HG03460 (cell line): ENCODE results near the gene DNAI1.

Experiments used
- ATAC-seq: cut with Tn5 transposase; IDR thresholded peaks from one replicate; pipeline ENCODE4 v1.9.1; 2021; ENCODE audit not compliant: unreplicated experiment

Gene DNAI1

DNA sequence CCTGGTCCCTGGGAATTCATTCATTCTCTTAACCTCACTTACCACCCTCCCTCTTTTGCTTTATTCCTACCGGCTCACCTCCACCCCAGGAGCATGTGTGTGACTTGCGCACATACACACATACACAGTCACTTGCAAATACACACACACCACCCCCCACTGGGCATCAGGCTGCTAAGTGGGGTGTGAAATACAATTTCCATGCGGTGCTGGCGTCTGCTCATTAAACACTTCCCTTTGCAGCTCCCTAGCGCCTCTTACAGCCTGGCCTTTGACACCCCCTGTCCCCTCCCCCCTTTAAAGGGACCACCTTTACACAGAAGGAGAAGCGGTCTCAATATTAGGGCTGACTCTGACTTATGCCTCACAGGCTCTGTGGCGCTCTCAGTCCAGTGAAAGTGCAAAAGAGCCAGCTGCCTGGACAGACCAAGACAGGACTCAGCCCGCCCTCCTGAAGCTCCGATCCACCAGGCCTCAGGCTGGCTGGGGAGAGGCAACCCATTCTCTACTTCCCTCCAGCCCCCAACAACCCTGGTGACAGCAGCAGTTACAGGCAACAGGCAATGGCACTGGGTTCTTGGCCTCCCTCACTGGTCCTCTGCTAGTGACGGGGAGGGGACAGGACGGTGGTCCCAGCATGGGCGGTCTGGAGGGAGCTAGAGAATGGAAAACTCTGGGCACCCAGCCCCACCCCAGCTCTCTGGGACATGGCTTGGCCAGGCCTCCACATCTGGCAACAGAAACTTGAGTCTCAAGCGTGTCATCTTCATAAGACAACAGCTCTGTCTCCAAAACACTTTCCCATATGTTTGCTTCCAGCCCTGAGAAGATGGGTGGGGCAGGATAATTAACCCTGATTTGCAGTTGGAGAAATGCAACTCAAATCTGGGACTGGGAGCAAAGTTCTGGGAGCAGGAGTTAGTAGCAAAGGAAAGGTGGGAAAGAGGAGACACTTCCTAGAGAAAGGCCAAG is 52.2 kb downstream of the DNAI1 start:
- ATAC-seq, result no peak

DNA sequence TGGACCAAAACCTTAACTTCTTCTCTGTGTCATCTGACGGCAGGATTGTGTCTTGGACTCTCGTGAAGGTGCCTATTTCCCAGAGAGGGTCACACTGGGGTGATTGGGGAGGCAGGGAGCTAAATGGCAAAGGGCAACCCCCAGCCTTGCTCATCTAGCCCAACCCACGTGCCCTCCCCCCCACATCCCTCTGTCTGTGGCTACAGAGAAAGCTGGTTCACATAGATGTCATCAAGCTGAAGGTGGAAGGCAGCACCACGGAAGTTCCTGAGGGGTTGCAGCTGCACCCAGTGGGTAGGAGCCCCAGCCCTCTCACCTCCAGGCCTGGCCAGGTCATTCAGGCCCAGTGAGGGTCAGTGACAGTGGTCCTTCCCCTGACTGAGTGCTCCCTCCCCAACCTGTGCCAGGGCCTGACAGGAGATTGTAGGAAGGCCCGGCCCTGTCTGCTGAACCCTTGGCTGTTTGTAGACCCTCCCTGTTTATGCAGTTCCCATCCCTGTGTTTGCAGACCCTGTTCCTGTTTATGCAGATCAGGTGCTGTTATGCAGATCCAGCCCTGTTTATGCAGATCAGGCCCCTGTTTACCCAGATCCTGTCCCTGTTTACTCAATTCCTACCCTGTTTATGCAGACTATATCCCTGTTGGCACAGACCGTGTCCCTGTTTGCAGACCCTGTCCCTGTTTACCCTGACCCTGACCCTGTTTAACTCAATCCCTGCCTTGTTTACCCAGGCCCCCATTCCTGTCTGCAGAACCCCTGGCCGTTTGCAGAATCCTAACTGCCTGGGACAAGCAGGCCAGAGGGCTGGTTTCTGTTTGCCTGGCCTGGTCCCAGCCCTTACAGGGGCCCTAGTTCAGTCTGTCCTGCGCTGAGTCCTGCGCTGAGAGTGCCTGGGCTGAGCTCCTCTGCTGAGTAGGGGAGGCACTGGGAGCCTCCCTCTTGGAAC is 53.8 kb downstream of the DNAI1 start:
- ATAC-seq, result no peak

- ATAC-seq, result no peak
Observed at GRCh38 chr9:34513567-34514214, 55.1 kb downstream of the DNAI1 start.

DNA sequence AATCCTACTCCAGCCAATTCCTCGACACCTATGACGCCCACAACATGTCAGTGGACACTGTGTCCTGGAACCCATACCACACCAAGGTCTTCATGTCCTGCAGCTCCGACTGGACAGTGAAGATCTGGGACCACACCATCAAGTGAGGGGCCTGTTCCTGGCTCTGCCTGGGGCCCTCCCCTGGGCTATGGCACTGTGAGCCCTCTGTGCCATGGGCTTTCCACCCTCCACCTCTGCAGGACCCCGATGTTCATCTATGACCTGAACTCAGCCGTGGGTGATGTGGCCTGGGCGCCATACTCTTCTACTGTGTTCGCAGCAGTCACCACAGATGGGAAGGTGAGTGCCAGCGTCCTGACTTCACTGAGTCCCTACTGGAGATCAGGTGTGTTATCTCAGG is 55.8 kb downstream of the DNAI1 start:
- no peak for ATAC-seq

DNA sequence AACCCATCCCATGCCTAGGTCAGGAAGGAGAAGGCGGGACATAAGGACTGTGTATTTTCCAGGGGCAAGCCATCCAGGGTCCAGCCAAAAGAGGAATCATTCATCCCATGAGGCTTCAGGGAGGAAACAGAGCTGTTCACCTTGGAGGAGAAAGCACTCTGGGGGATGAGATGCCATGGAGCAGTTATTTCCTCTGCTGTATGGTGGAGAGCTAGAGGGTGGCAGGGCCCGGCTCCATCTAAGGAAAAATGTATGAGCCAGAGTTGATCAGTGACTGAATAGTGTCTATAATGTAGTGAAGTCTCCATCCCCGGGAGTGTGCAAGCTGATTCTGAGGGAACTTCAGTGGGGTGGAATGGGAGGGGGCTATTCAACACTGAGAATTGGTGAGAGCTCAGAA is 56.2 kb downstream of the DNAI1 start:
- ATAC-seq, result no peak

DNA sequence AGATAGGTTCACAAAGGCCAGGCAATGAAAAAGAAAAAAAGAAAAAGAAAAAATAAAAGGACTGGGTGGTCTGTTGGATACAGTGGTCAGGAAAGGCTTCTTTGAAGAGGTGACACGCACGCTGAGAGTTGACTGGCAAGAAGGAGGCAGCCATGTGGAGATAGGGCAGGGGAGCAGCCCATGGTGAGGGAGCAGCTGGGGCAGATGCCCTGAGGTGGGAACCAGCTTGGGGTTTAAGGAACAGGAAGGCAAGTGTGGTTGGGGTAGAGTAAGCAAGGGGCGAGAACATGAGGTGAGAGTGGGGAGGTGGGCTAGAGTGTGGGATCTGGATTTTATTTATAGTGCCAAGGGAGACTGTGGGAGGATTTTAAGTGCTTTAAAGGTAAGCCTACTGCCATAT is 57.4 kb downstream of the DNAI1 start:
- ATAC-seq, result no peak

DNA sequence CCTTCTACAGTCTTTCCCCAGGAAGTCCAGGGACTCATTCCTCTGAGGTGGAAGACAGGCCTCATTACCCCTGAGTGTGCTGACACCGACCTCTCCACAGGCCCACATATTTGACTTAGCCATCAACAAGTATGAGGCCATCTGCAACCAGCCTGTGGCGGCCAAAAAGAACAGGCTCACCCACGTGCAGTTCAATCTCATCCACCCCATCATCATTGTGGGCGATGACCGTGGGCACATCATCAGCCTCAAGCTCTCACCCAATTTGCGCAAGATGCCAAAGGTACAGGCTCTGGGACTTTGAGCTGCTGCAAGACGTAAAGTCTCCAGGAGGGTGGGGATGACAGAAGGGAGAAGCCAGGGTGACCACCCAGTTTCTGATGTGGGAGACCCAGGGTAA is 58.6 kb downstream of the DNAI1 start:
- ATAC-seq, result no peak

DNA sequence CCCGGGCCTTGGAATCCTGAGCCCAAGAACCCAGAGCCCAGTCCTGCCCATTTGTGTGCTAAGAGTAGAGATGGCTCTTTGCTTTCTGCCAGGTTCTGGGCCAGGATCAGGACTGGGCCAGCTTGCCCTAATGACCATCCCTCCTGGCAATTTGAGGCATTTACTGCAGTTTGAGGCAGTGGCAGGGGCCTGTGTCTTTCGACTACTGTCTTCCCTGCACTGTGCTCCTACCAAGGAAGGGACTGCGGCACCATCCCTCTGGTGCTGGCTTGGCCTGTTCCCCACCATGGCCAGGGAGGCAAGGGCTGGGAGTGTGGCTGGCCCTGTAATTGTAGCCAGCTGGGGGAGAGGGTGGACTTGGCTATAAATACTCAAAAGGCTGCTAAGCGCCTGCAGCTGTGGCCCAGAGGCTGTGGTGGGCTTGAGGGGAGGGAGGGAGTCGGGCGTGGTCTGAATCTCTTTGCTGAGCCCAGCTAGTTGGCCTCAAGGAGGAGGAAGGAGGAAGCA is 59.6 kb downstream of the DNAI1 start:
- no peak for ATAC-seq

DNA sequence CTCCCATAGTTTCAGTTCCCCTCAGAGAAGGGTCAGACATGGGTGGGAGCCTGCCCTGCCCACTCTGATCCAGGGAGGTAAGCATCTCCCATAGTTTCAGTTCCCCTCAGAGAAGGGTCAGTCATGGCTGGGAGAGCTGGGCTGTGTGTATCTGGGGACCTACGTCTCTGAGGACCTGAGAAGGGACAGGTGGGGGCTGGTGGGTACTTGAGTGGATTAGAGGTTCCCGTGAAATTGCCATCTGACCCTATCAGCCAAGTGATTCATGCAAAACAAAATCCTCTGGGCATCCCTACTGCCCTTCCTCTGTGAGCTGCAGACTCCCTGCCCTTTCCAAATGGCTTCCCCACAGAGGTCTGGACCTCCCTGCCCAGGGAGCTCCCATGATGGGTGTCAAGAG is 60.3 kb downstream of the DNAI1 start:
- ATAC-seq, result no peak

GRCh38 chr9:34519321-34520020 is 60.9 kb downstream of the DNAI1 start:
- ATAC-seq, result no peak

- no peak for ATAC-seq
Observed at GRCh38 chr9:34520096-34520495, 61.5 kb downstream of the DNAI1 start.

GRCh38 chr9:34520505-34521385 is 62.1 kb downstream of the DNAI1 start:
- no peak for ATAC-seq

GRCh38 chr9:34521406-34522045 is 62.9 kb downstream of the DNAI1 start:
- ATAC-seq, result no peak

DNA sequence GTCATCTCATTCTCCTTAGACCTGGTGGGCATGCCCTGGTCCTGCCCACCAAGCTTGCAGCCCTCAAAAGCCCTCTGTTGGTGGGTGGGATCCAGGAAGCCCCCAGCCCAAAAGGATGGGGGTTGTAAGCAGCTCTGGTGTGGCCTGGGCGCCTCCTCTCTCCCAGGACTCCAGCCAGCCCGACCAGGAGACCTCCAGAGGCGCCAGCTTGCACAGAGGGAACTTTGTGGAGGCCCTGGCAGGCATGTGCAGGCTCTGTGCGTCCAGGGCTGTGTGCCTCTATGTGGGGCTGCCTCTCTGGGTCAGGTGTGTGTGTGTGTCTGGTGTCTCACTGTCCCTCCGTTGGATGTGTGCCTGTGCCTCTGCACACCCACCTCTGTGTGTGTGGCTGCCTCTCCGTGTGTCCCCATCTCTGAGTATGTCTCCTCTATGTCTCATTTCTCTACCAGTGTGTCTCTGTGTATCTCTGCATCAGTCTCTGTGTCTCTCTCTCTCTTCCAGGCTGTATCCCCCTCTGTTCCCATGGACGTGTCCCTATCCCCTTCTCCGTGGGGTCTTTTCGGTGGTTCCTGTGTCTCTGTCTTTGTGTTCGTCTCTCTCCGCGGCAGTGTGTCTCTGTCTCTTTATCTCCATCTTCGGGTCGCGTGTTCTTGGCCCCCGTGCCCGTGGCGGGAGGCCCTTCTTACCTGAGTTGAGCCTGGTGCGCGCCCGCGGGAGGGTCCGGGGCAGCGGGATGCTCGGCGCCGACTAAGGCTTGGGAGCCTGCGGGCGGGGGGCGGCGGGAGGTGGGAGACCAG is 63.7 kb downstream of the DNAI1 start:
- no peak for ATAC-seq

GRCh38 chr9:34522971-34523797 is 64.6 kb downstream of the DNAI1 start, which contains the start of gene ENHO:
TSS of gene ENHO (minus strand) at chr9:34522990. CDS start at chr9:34521695, 1,295 bp downstream.
- peak; percentile 82 for ATAC-seq

GRCh38 chr9:34524349-34524748 is 65.7 kb downstream of the DNAI1 start:
- no peak for ATAC-seq

DNA sequence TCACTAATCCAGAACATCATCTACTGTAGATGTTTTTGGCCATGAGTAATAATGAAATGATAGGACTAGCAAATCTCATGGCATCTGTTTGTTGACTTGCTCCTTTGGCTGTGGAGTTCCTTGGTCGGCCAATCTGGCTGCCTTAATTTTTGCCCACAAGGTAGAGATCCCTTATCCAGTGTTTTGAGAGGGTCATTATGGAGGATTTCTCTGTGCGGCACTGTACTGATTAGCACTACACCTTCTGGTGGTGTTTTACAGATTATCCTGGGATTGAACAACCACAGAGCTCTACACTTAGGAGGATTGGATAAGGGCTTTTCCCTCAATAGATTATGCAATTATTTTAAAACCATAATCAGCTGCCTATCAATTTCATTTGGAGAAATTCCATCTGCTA is 67.4 kb downstream of the DNAI1 start:
- ATAC-seq, result no peak
